LNCAP (cell line): ENCODE results near the gene FOXF1.

Source experiments
- CTCF ChIP-seq: fragments of 450-650 bp; IDR thresholded peaks from 2 replicates; pipeline ENCODE4 v1.5.1; 2017; ENCODE audit warnings: mild to moderate bottlenecking

The FOXF1 gene

GRCh38 chr16:86513471-86514277 is 3.3 kb downstream of the FOXF1 start:
- no peak for TF ChIP-seq CTCF

- TF ChIP-seq CTCF: no peak
These were observed 4.4 kb downstream of the FOXF1 start for GRCh38 chr16:86514481-86515376.

GRCh38 chr16:86515413-86515776 is 5.1 kb downstream of the FOXF1 start:
- TF ChIP-seq CTCF: no peak

GRCh38 chr16:86515777-86516622 is 5.7 kb downstream of the FOXF1 start:
- TF ChIP-seq CTCF: no peak

GRCh38 chr16:86516623-86517003 is 6.3 kb downstream of the FOXF1 start:
- TF ChIP-seq CTCF: no peak

- TF ChIP-seq CTCF: no peak
These were observed 6.7 kb downstream of the FOXF1 start for GRCh38 chr16:86517033-86517432.

GRCh38 chr16:86517652-86518258 is 7.4 kb downstream of the FOXF1 start:
- TF ChIP-seq CTCF: peak; percentile 78
